CD4-positive, alpha-beta T cell treated with Interleukin-12 subunit alpha and Interleukin-12 subunit beta, for 1 hour (primary cell): ENCODE data around the gene CD300LD.
A peak's percentile ranks its signal among the peaks of the same experiment; 100 is the strongest.

Source experiments
- DNase-seq: peaks from one replicate; pipeline ENCODE4 v3.0.0-alpha.2; 2020

The CD300LD gene

DNA sequence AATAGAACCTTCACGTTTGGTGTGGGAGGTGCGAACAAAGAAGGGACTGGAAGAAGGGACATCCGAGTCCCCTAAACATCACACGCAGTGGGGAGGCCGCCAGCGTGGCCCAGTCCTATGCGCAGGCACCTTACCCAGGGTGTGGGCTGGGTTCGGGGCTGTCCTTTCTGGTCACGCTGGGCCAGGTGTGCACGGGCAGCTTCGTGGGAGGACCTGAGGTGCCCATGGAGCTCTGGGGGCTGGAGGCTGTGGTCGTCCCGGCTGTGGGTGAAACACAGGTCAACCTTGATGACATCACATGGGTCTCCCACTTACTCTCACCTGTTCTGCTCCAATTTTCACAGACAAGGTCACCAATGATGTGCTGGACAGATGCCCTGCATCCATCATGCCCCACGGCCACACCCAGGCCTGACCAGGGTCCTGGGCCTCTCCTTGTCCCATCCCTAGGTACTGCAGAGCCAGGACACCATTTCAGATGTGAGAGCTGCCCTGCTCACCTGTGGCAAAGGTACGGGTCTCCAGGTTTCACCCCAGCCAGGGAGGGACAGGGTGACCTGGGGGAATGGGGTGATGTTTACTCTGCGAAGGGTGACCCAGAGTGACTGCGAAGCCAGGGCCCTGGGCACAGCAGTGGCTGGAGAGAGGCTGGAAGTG lies 49.2 kb downstream of the CD300LD start:
- no peak for DNase-seq

DNA sequence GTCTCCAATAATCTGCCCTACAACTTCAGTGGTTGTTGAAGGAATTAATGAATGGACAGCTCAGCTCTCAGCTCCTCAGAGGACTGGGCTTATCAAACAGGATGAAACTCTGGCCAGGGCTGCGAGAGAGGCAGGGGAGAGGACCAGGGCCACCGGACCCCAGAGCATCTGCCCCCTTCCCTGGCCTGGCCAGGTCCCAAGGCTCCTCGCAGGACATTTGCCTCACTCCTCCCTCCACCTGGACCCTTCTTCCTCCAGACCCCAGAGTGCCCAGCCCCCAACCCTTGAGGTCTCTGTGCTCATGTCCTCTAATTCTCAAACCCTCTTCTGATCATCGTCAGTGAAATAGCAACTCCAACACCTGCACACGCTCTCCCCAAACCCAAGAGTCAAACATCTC lies 49.9 kb downstream of the CD300LD start:
- DNase-seq: no peak

- no peak for DNase-seq
Observed at GRCh38 chr17:74541176-74542111, 50.6 kb downstream of the CD300LD start.

DNA sequence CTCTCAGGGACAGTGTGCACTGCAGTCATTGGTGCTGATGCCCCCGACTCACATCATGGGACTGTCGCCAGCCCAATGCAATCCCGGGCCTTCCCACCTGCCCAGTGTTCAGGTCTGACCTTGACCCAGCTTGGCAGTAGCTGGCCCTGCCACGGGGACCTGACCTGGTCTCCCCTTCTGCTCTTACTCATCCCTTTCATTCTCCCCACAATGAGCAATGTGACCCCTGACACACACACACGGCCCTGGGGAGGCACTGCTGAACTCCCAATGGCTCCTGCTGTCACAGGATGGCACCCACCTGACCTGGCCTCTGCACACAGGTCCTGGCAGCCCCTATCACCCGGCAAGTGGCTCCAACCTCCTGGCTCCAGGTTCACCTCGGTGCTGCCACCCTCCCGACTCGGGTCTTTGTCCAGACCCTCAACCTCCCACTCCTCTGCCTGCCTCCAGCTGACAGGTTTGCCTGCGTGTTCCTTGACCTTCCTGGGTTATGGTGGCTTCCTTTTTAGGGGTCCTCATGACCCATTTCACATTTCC lies 52.7 kb downstream of the CD300LD start:
- DNase-seq: no peak

GRCh38 chr17:74536890-74537289 lies 55.2 kb downstream of the CD300LD start:
- no peak for DNase-seq

DNA sequence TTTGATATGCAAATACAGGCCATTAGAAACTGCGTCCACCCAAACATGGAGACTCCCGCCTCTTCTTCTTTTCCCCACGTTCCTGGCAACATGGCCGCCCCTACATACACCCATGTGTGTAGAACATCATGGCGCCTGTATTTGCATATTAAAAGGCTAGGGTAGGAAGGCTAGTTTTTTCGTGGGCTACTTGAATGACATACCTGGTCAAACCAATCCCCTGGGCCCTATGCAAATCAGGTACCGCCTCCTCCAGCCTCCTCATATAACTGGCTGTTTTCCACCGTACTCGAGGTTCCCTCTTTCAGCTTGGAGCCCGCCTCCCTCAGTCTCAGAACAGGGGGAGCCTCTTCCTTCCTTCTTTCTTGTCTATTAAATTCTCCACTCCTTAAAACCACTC lies 60.0 kb downstream of the CD300LD start:
- DNase-seq: peak; percentile 40

- DNase-seq: no peak
Observed at GRCh38 chr17:74531231-74531761, 60.8 kb downstream of the CD300LD start, which contains the start of gene CD300LB. TSS of gene CD300LB (minus strand) at chr17:74531475. CDS start at chr17:74531350, 125 bp downstream.

- DNase-seq: no peak
Observed at GRCh38 chr17:74530831-74531150, 61.3 kb downstream of the CD300LD start.
